ENCODE measurements around the gene HDAC1. TPM values are rescaled to one million over a fixed set of nuclear protein-coding genes. Genes with fewer than 3 reads are reported as not detected.
A peak's percentile ranks its signal among the peaks of the same experiment; 100 is the strongest.
"Not testable (repeated sequence)": the region's sequence is repeated elsewhere in the genome, so short reads cannot be mapped to it uniquely, and the experiment has no call there.

HDAC1 gene
- total RNA-seq, 2 experiments from 2014 or later = 136 to 139 TPM

GRCh38 chr1:32352831-32353383, 61.0 kb downstream of the HDAC1 start:
- no peak for DNase-seq
- H3K4me3 Mint-ChIP-seq = no peak overlapping the region
- no peaks in the 10 kb centered on the region for H3K27me3 Mint-ChIP-seq
- intact Hi-C loops (cut with micrococcal nuclease) = no loop called here
- CTCF ChIA-PET = interaction anchor here (1.2 to 3.3 kb wide), 3 partner anchors 17 to 137 kb away, joined by 6 to 18 read pairs (median 8); partner anchors contain the start of gene MARCKSL1
- peaks cover 4% of the 10 kb centered on the region for H3K9me3 Mint-ChIP-seq
- H3K27ac Mint-ChIP-seq = no peak overlapping the region
- no peaks in the 10 kb centered on the region for H3K36me3 Mint-ChIP-seq
- POLR2A ChIA-PET = interaction anchor here (1.2 to 2.4 kb wide), 3 partner anchors 17 to 298 kb away, joined by 3 to 9 read pairs (median 6); partner anchors contain the start of genes BSDC1, MARCKSL1 and RBBP4
- peaks cover 34% of the 10 kb centered on the region for H3K4me1 Mint-ChIP-seq (ENCODE audit: low read depth)

- intact Hi-C loops (cut with micrococcal nuclease) = no loop called here
- peaks cover 4% of the 10 kb centered on the region for H3K9me3 Mint-ChIP-seq
- CTCF ChIA-PET = interaction anchor here (0.5 to 3.3 kb wide), 3 partner anchors 11 to 138 kb away, joined by 3 to 18 read pairs (median 6); partner anchors contain the start of gene MARCKSL1
- H3K4me1 Mint-ChIP-seq (ENCODE audit: low read depth) = peaks cover 30% of the 10 kb centered on the region
- H3K36me3 Mint-ChIP-seq = no peaks in the 10 kb centered on the region
- DNase-seq = no peak
- H3K27me3 Mint-ChIP-seq = no peaks in the 10 kb centered on the region
- H3K4me3 Mint-ChIP-seq = no peak overlapping the region
- POLR2A ChIA-PET = interaction anchor here (1.2 to 2.4 kb wide), 4 partner anchors 16 to 298 kb away, joined by 3 to 9 read pairs (median 4); partner anchors contain the start of genes BSDC1, MARCKSL1 and RBBP4
- no peak overlapping the region for H3K27ac Mint-ChIP-seq
Measured at GRCh38 chr1:32353431-32353830, 61.5 kb downstream of the HDAC1 start.

- Mint-ChIP-seq H3K36me3 (no peaks in the 10 kb centered on the region), H3K27ac (no peak overlapping the region), H3K4me1 (ENCODE audit: low read depth) (peaks cover 24% of the 10 kb centered on the region), H3K9me3 (peaks cover 4% of the 10 kb centered on the region), H3K4me3 (no peak overlapping the region), H3K27me3 (no peaks in the 10 kb centered on the region)
- intact Hi-C loops (cut with micrococcal nuclease) = no loop called here
- POLR2A ChIA-PET = interaction anchor here (1.4 to 2.4 kb wide), 2 partner anchors 17 to 18 kb away, joined by 3 to 9 read pairs; partner anchors contain the start of gene MARCKSL1
- CTCF ChIA-PET = interaction anchor here (0.5 to 1.6 kb wide), 2 partner anchors 10 to 138 kb away, joined by 3 to 7 read pairs; no protein-coding TSS in a partner anchor
- DNase-seq = no peak
Measured at GRCh38 chr1:32353886-32354570, 62.1 kb downstream of the HDAC1 start.

- POLR2A ChIA-PET, H3K36me3 Mint-ChIP-seq: not testable (repeated sequence)
Measured at GRCh38 chr1:32355778-32356177, 63.9 kb downstream of the HDAC1 start.

DNA sequence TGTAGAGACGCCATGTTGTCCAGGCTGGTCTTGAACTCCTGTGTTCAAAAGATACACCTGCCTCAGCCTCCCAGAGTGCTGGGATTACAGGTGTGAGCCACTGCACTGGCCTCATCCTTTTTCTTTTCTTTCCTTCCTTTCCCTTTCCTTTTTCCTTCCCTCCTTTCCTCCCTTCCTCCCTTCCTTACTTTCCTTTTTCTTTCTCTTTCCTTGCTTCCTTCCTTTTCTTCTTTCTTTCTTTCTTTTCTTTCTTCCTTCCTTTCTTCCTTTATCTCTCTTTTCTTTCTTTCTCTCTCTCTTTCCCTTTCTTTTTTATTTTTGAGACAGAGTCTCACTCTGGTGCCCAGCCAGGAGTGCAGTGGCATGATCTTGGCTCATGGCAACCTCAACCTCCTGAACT, 64.6 kb downstream of the HDAC1 start:
- Mint-ChIP-seq H3K36me3 (peaks cover 3% of the 10 kb centered on the region), H3K4me1 (ENCODE audit: low read depth) (peaks cover 19% of the 10 kb centered on the region), H3K27me3 (peaks cover 3% of the 10 kb centered on the region), H3K9me3 (no peaks in the 10 kb centered on the region), H3K4me3 (no peak overlapping the region), H3K27ac (no peak overlapping the region)
- no peak for DNase-seq
- intact Hi-C loops (cut with micrococcal nuclease) = no loop called here
- ChIA-PET CTCF (no interaction called here), POLR2A (no interaction called here)

More at GRCh38 chr1:32355778-32356177, 63.9 kb downstream of the HDAC1 start:
- H3K27ac Mint-ChIP-seq; H3K27me3 Mint-ChIP-seq; DNase-seq; intact Hi-C loops (cut with micrococcal nuclease); H3K4me3 Mint-ChIP-seq; H3K9me3 Mint-ChIP-seq: not testable (repeated sequence)
- H3K4me1 Mint-ChIP-seq (ENCODE audit: low read depth) = peaks cover 20% of the 10 kb centered on the region
- CTCF ChIA-PET = interaction anchor here (0.9 kb wide), 1 partner anchor 13 kb away, joined by 3 read pairs; no protein-coding TSS in a partner anchor

GRCh38 chr1:32357614-32358013, 65.7 kb downstream of the HDAC1 start:
- Mint-ChIP-seq H3K4me3 (no peak overlapping the region), H3K4me1 (ENCODE audit: low read depth) (peaks cover 20% of the 10 kb centered on the region), H3K27ac (no peak overlapping the region), H3K9me3 (no peaks in the 10 kb centered on the region), H3K36me3 (peaks cover 3% of the 10 kb centered on the region), H3K27me3 (peaks cover 3% of the 10 kb centered on the region)
- ChIA-PET POLR2A (no interaction called here), CTCF (no interaction called here)
- intact Hi-C loops (cut with micrococcal nuclease) = no loop called here
- DNase-seq = no peak

- Mint-ChIP-seq H3K36me3 (peaks cover 8% of the 10 kb centered on the region), H3K4me1 (ENCODE audit: low read depth) (peaks cover 20% of the 10 kb centered on the region), H3K4me3 (no peak overlapping the region), H3K27me3 (peaks cover 3% of the 10 kb centered on the region), H3K27ac (no peak overlapping the region), H3K9me3 (no peaks in the 10 kb centered on the region)
- ChIA-PET CTCF (no interaction called here), POLR2A (no interaction called here)
- no peak for DNase-seq
- intact Hi-C loops (cut with micrococcal nuclease) = no loop called here
Measured at GRCh38 chr1:32358435-32358834, 66.6 kb downstream of the HDAC1 start.

GRCh38 chr1:32361308-32361673, 69.4 kb downstream of the HDAC1 start:
- H3K27ac Mint-ChIP-seq = no peak overlapping the region
- peaks cover 13% of the 10 kb centered on the region for H3K36me3 Mint-ChIP-seq
- ChIA-PET POLR2A (no interaction called here), CTCF (no interaction called here)
- H3K27me3 Mint-ChIP-seq = peaks cover 3% of the 10 kb centered on the region
- no peaks in the 10 kb centered on the region for H3K9me3 Mint-ChIP-seq
- intact Hi-C loops (cut with micrococcal nuclease) = no loop called here
- H3K4me3 Mint-ChIP-seq = no peak overlapping the region
- peaks cover 22% of the 10 kb centered on the region for H3K4me1 Mint-ChIP-seq (ENCODE audit: low read depth)
- DNase-seq = no peak

DNA sequence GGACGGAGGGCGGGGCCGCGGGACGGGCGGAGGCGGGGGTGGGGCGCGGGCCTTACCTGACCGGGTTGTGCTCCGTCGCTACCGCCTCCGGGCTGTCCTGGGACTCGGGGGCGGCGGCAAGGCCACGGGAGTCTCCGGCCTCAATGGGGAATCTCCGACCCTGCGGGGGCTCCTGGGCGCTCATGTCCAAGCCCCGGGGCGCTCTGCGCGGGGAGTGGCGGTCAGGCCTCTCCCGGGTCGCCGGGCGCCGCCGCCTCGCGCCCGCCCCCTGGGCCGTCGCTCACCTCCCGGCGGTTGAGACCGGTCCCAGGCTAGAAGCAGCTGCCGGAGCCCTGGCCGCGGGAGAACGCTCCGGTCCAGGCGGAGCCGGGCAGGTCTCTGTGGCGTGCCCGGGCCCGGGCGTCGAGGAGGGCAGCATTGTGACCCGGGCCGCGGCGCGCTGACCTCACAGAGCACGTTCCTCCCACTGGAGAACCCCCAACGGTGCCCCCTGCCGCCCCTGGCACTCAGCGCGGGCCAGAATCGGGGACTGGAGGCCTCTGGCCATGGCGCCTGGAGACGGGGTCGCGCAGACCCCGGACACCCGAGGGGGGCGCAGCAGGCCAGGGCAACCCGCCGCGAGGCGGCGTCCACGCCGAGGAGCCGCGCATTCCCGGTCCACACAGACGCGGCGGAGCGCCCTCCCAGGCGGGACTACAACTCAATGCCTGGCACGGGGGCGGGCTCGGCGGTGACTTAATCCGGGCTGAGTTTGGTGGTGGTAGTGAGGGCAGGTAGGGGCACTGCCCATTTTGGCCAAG, 70.0 kb downstream of the HDAC1 start:
- peaks cover 13% of the 10 kb centered on the region for H3K36me3 Mint-ChIP-seq
- POLR2A ChIA-PET = interaction anchor here (1.0 kb wide), 2 partner anchors 26 to 42 kb away, joined by 3 read pairs; no protein-coding TSS in a partner anchor
- H3K4me1 Mint-ChIP-seq (ENCODE audit: low read depth) = peaks cover 22% of the 10 kb centered on the region
- peak; percentile 47 for DNase-seq
- no peaks in the 10 kb centered on the region for H3K9me3 Mint-ChIP-seq
- CTCF ChIA-PET = no interaction called here
- no peak overlapping the region for H3K27ac Mint-ChIP-seq
- peaks cover 3% of the 10 kb centered on the region for H3K27me3 Mint-ChIP-seq
- H3K4me3 Mint-ChIP-seq = no peak overlapping the region
- intact Hi-C loops (cut with micrococcal nuclease) = no loop called here

DNA sequence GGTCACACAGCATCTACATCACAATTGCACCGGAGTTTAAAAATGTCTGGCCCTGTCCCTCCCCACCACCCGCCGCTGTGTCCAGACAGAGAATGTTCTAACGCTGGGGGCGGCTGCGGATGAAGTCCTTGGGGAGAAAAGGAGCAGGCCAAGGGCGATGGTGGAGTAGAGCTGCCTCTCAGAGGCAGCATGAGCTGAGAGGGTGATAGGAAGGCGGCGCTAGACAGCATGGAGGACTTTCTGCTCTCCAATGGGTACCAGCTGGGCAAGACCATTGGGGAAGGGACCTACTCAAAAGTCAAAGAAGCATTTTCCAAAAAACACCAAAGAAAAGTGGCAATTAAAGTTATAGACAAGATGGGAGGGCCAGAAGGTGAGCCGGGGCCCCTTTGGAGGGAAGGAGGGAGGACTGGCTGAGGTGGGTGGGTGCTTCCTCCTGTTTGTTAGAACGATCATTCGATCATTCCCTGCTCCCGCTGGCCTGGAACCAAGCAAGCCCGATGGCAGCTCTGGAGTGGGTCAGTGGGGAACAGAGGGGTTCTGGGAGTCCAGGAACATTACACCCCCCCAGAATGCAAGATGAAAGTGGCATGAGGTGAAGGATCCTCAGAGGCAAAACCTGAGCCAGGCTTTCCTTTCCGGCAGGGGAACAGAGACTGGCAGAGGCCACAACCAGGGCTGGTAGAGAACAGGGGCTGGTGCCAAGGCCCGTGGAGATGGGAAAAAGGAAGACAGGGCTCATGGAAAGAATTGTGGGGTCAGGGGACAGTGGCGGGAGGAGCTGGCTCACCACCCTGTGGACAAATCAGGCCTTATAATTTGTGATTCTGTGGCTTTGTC, 70.8 kb downstream of the HDAC1 start, which contains the start of the genes FAM229A and TSSK3:
Gene FAM229A (minus strand): TSS at position 12 of the 840 bp plus-strand sequence. CDS start 394 bp downstream, outside the sequence.
Gene TSSK3 (plus strand): TSS at position 66 of the 840 bp plus-strand sequence. CDS start 163 bp downstream, at position 229.
- H3K4me3 Mint-ChIP-seq = no peak within 1 kb of the TSS
- peaks cover 13% of the 10 kb centered on the region for H3K36me3 Mint-ChIP-seq
- H3K27me3 Mint-ChIP-seq = peaks cover 3% of the 10 kb centered on the region
- no peak for DNase-seq
- ChIA-PET CTCF (interaction anchor here (0.8 to 1.4 kb wide), 2 partner anchors 147 to 162 kb away, joined by 3 read pairs; partner anchors contain the start of gene CCDC28B), POLR2A (interaction anchor here (1.0 kb wide), 2 partner anchors 27 to 43 kb away, joined by 3 read pairs; no protein-coding TSS in a partner anchor)
- H3K9me3 Mint-ChIP-seq = no peaks in the 10 kb centered on the region
- intact Hi-C loops (cut with micrococcal nuclease) = no loop called here
- peaks cover 22% of the 10 kb centered on the region for H3K4me1 Mint-ChIP-seq (ENCODE audit: low read depth)
- no peak within 1 kb of the TSS for H3K27ac Mint-ChIP-seq

GRCh38 chr1:32363713-32364112, 71.8 kb downstream of the HDAC1 start:
- Mint-ChIP-seq H3K27me3 (peaks cover 3% of the 10 kb centered on the region), H3K4me1 (ENCODE audit: low read depth) (peaks cover 22% of the 10 kb centered on the region), H3K9me3 (no peaks in the 10 kb centered on the region), H3K4me3 (no peak overlapping the region), H3K27ac (no peak overlapping the region), H3K36me3 (peaks cover 17% of the 10 kb centered on the region)
- POLR2A ChIA-PET = no interaction called here
- intact Hi-C loops (cut with micrococcal nuclease) = no loop called here
- DNase-seq = no peak
- CTCF ChIA-PET = interaction anchor here (0.5 to 1.4 kb wide), 3 partner anchors 148 to 219 kb away, joined by 3 read pairs; partner anchors contain the start of gene CCDC28B
